ENCODE data around the gene NETO2. TPM values are rescaled to one million over a fixed set of nuclear protein-coding genes. Genes with fewer than 3 reads are reported as not detected.

NETO2 gene
- total and polyA plus RNA-seq, 2 donors (not counting 1 experiment from before 2014, with no cell fraction given): 3.0 to 13.2 TPM

DNA sequence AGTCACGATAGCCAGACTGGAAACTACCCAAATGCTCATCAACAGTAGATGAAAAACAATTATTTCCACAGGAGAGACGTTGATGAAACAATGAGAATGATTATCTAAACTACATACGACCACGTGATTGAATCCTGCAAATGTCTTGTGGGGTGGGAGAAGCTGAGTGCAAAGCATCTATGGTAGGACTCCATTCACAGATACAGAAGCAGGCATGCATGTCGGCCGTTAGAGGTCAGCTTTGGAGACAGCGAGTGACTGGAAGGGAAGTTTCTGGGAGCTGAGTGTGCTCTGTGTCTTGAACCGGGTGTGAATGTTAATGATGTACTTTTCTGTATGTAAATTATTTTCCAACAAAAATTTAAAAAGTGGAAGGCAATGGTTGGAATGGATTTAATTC is 98.7 kb downstream of the NETO2 start:
- Histone ChIP-seq H3K4me1 (ENCODE audit: control insufficient read depth, extremely low read depth, insufficient read depth, low read length) (no peaks in the 10 kb centered on the region), H3K9ac (ENCODE audit: insufficient read depth, low read length) (no peak overlapping the region), H2AFZ (ENCODE audit: low read length) (no peak overlapping the region), H3K27ac (ENCODE audit: insufficient read depth, low read length) (no peak overlapping the region), H3K27me3 (ENCODE audit: control insufficient read depth, insufficient read depth, low read length) (peaks cover 2% of the 10 kb centered on the region), H3K4me3 (replicated peaks in 1 of 4; ENCODE audit: control extremely low read depth in 1 of 4, insufficient read depth in 1 of 4, low read depth in 3 of 4, low read length in 4 of 4) (no peak overlapping the region), H3K4me2 (ENCODE audit: extremely low read depth, insufficient read depth, low read length) (no peak overlapping the region), H3K9me3 (ENCODE audit: control insufficient read depth, insufficient read depth, low read depth, low read length) (no peaks in the 10 kb centered on the region), H3K36me3 (ENCODE audit: control insufficient read depth, insufficient read depth, low read length) (no peaks in the 10 kb centered on the region), H4K20me1 (ENCODE audit: control insufficient read depth, extremely low read depth, insufficient read depth, low read length) (no peaks in the 10 kb centered on the region), H3K79me2 (ENCODE audit: control insufficient read depth, insufficient read depth, low read length) (no peaks in the 10 kb centered on the region)
- peak; percentile 12 to 33 for DNase-seq (ENCODE audit: low read depth in 2 of 2)
- TF ChIP-seq, protein P1, sequence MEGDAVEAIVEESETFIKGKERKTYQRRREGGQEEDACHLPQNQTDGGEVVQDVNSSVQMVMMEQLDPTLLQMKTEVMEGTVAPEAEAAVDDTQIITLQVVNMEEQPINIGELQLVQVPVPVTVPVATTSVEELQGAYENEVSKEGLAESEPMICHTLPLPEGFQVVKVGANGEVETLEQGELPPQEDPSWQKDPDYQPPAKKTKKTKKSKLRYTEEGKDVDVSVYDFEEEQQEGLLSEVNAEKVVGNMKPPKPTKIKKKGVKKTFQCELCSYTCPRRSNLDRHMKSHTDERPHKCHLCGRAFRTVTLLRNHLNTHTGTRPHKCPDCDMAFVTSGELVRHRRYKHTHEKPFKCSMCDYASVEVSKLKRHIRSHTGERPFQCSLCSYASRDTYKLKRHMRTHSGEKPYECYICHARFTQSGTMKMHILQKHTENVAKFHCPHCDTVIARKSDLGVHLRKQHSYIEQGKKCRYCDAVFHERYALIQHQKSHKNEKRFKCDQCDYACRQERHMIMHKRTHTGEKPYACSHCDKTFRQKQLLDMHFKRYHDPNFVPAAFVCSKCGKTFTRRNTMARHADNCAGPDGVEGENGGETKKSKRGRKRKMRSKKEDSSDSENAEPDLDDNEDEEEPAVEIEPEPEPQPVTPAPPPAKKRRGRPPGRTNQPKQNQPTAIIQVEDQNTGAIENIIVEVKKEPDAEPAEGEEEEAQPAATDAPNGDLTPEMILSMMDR (conservative IDR thresholded peaks at IDR 0.05 in 1 of 2, IDR thresholded peaks at IDR 0.05 in 1 of 2; ENCODE audit: low read depth in 1 of 2, low read length in 2 of 2): no peak
- TF ChIP-seq EZH2 (IDR thresholded peaks at IDR 0.05; ENCODE audit: low read length, missing control alignments): no peak

DNA sequence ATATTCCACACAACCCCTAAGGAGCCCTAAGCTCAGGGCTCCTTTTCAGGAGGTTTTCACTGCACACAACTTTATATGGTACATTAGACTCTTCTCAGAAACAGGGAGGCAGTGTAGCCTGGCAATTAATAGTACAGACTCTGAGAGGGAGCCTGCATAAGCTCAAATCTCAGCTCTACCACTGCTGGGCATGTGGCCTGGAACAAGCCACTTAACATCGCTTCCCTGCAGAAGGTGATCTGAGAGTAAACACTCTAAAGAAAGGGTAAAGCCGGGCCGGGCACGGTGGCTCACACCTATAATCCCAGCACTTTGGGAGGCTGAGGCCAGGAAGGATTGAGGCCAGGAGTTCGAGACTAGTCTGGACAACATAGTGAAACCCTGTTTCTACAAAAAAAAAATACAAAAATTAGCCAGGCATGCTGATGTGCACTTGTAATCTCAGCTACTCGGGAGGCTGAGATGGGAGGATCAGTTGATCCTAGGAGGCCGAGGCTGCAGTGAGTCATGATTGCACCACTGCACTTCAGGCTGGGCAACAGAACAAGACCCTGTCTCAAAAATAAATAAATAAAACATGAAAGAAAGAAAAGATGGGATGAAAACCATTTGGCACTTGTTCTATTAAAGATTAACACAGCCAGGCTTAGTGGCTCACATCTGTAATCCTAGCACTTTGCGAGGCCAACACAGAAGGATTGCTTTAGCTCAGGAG is 99.6 kb downstream of the NETO2 start:
- H3K4me1 ChIP-seq (ENCODE audit: control insufficient read depth, extremely low read depth, insufficient read depth, low read length): no peaks in the 10 kb centered on the region
- DNase-seq (ENCODE audit: low read depth in 2 of 2): no peak
- H3K79me2 ChIP-seq (ENCODE audit: control insufficient read depth, insufficient read depth, low read length): no peaks in the 10 kb centered on the region
- TF ChIP-seq, protein P1 (conservative IDR thresholded peaks at IDR 0.05 in 1 of 2, IDR thresholded peaks at IDR 0.05 in 1 of 2; ENCODE audit: low read depth in 1 of 2, low read length in 2 of 2): no peak
- TF ChIP-seq EZH2 (IDR thresholded peaks at IDR 0.05; ENCODE audit: low read length, missing control alignments): no peak
- H2AFZ ChIP-seq (ENCODE audit: low read length): no peak overlapping the region
- peaks cover 2% of the 10 kb centered on the region for H3K27me3 ChIP-seq (ENCODE audit: control insufficient read depth, insufficient read depth, low read length)
- no peak overlapping the region for H3K4me3 ChIP-seq (replicated peaks in 1 of 4; ENCODE audit: control extremely low read depth in 1 of 4, insufficient read depth in 1 of 4, low read depth in 3 of 4, low read length in 4 of 4)
- no peaks in the 10 kb centered on the region for H4K20me1 ChIP-seq (ENCODE audit: control insufficient read depth, extremely low read depth, insufficient read depth, low read length)
- no peaks in the 10 kb centered on the region for H3K36me3 ChIP-seq (ENCODE audit: control insufficient read depth, insufficient read depth, low read length)
- H3K27ac ChIP-seq (ENCODE audit: insufficient read depth, low read length): no peak overlapping the region
- H3K9me3 ChIP-seq (ENCODE audit: control insufficient read depth, insufficient read depth, low read depth, low read length): no peaks in the 10 kb centered on the region
- no peak overlapping the region for H3K9ac ChIP-seq (ENCODE audit: insufficient read depth, low read length)
- no peak overlapping the region for H3K4me2 ChIP-seq (ENCODE audit: extremely low read depth, insufficient read depth, low read length)

DNA sequence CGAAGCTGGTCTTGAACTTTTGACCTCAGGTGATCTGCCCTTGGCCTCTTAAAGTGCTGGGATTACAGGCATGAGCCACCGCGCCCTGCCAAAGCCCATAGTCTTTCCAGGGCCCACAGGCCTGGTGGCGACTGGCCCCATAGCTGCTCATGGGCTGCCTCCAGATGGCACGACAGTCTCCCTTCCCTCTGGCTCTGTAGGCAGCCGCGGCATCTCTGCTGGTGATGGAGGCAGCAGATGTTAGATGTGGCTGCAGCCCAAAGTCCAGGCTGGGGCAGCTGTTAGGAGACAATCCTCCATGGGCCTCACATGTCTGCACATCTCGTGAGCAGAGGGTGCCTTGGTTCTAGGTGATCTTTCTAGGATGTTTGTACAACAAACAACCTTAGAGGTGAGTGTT is 100.5 kb downstream of the NETO2 start:
- no peaks in the 10 kb centered on the region for H4K20me1 ChIP-seq (ENCODE audit: control insufficient read depth, extremely low read depth, insufficient read depth, low read length)
- no peak overlapping the region for H2AFZ ChIP-seq (ENCODE audit: low read length)
- no peak overlapping the region for H3K27ac ChIP-seq (ENCODE audit: insufficient read depth, low read length)
- H3K79me2 ChIP-seq (ENCODE audit: control insufficient read depth, insufficient read depth, low read length): no peaks in the 10 kb centered on the region
- peaks cover 2% of the 10 kb centered on the region for H3K27me3 ChIP-seq (ENCODE audit: control insufficient read depth, insufficient read depth, low read length)
- H3K9ac ChIP-seq (ENCODE audit: insufficient read depth, low read length): no peak overlapping the region
- no peak for TF ChIP-seq EZH2 (IDR thresholded peaks at IDR 0.05; ENCODE audit: low read length, missing control alignments)
- TF ChIP-seq, protein P1 (conservative IDR thresholded peaks at IDR 0.05 in 1 of 2, IDR thresholded peaks at IDR 0.05 in 1 of 2; ENCODE audit: low read depth in 1 of 2, low read length in 2 of 2): no peak
- H3K4me2 ChIP-seq (ENCODE audit: extremely low read depth, insufficient read depth, low read length): no peak overlapping the region
- DNase-seq (ENCODE audit: low read depth in 2 of 2): no peak
- no peaks in the 10 kb centered on the region for H3K36me3 ChIP-seq (ENCODE audit: control insufficient read depth, insufficient read depth, low read length)
- no peaks in the 10 kb centered on the region for H3K9me3 ChIP-seq (ENCODE audit: control insufficient read depth, insufficient read depth, low read depth, low read length)
- no peak overlapping the region for H3K4me3 ChIP-seq (replicated peaks in 1 of 4; ENCODE audit: control extremely low read depth in 1 of 4, insufficient read depth in 1 of 4, low read depth in 3 of 4, low read length in 4 of 4)
- H3K4me1 ChIP-seq (ENCODE audit: control insufficient read depth, extremely low read depth, insufficient read depth, low read length): no peaks in the 10 kb centered on the region
